GM18907 (cell line): ENCODE data around the gene UPK3A.
A peak's percentile ranks its signal among the peaks of the same experiment; 100 is the strongest.
"Not testable (repeated sequence)": the region's sequence is repeated elsewhere in the genome, so short reads cannot be mapped to it uniquely, and the experiment has no call there.

Experiments used
- ATAC-seq: cut with Tn5 transposase; IDR thresholded peaks from one replicate; pipeline ENCODE4 v1.9.1; 2021; ENCODE audit warnings: mild to moderate bottlenecking, moderate library complexity; ENCODE audit not compliant: unreplicated experiment

The UPK3A gene

GRCh38 chr22:45254789-45255278 is 29.9 kb upstream of the UPK3A start:
- peak; percentile 68 for ATAC-seq

- ATAC-seq, result not testable (repeated sequence)
Measured at GRCh38 chr22:45257941-45258340, 26.8 kb upstream of the UPK3A start.

- ATAC-seq, result no peak
Measured at GRCh38 chr22:45259754-45260394, 24.9 kb upstream of the UPK3A start.

- not testable (repeated sequence) for ATAC-seq
Measured at GRCh38 chr22:45260395-45260759, 24.4 kb upstream of the UPK3A start.

- no peak for ATAC-seq
Measured at GRCh38 chr22:45261407-45262088, 23.2 kb upstream of the UPK3A start.

- no peak for ATAC-seq
Measured at GRCh38 chr22:45262195-45262930, 22.4 kb upstream of the UPK3A start.

- ATAC-seq, result peak; percentile 25
Measured at GRCh38 chr22:45262931-45263462, 21.8 kb upstream of the UPK3A start.

- ATAC-seq, result peak; percentile 80
Measured at GRCh38 chr22:45263463-45264269, 21.1 kb upstream of the UPK3A start.

GRCh38 chr22:45265535-45265934 is 19.2 kb upstream of the UPK3A start:
- ATAC-seq, result no peak

GRCh38 chr22:45268167-45268957 is 16.4 kb upstream of the UPK3A start:
- no peak for ATAC-seq

GRCh38 chr22:45268958-45269844 is 15.5 kb upstream of the UPK3A start:
- ATAC-seq, result no peak

- no peak for ATAC-seq
Measured at GRCh38 chr22:45270095-45271020, 14.4 kb upstream of the UPK3A start.

- ATAC-seq, result no peak
Measured at GRCh38 chr22:45271667-45272201, 13.0 kb upstream of the UPK3A start.

GRCh38 chr22:45272498-45272897 is 12.3 kb upstream of the UPK3A start:
- no peak for ATAC-seq

GRCh38 chr22:45273452-45274075 is 11.2 kb upstream of the UPK3A start:
- ATAC-seq, result no peak

GRCh38 chr22:45276507-45277105 is 8.1 kb upstream of the UPK3A start:
- no peak for ATAC-seq

- ATAC-seq, result not testable (repeated sequence)
Measured at GRCh38 chr22:45277720-45278119, 7.0 kb upstream of the UPK3A start.
